Head of caudate nucleus (tissue), 42 donors: Measurements from ENCODE around the gene ENTPD8.
"Not testable (repeated sequence)": the region's sequence is repeated elsewhere in the genome, so short reads cannot be mapped to it uniquely, and the experiment has no call there.

Experiments used
- DNase-seq, 42 donors: peaks; one replicate each; pipeline versions ENCODE4 v3.0.0 to v3.0.0-alpha.2; 2020 to 2021; ENCODE audit warnings: mixed read lengths in 7 of 42
- intact Hi-C: fragments of 100-400 bp; cut with DNase I; formaldehyde crosslinking; loops from one replicate; pipeline ENCODE4 v1.15.0; 2022

Gene ENTPD8

GRCh38 chr9:137451264-137452005 is 10.3 kb upstream of the ENTPD8 start:
- DNase-seq, intact Hi-C loops: not testable (repeated sequence)

DNA sequence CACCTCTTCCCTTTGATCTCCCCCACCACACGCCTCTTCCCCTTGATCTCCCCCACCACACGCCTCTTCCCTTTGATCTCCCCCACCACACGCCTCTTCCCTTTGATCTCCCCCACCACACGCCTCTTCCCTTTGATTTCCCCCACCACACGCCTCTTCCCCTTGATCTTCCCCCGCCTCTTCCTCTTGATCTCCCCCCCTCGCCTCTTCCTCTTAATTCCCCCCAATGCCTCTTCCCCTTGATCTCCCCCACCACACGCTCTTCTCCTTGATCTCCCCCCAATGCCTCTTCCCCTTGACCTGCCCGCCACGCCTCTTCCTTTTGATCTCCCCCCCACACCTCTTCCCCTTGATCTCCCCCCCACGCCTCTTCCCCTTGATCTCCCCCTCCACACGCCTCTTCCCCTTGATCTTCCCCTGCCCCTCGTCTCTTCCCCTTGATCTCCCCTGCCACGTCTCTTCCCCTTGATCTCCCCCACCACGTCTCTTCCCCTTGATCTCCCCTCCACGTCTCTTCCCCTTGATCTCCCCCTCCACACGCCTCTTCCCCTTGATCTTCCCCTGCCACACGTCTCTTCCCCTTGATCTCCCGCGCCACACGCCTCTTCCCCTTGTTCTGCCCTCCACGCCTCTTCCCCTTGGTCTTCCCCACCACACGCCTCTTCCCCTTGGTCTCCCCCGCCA is 9.5 kb upstream of the ENTPD8 start:
- DNase-seq, intact Hi-C loops: not testable (repeated sequence)

DNA sequence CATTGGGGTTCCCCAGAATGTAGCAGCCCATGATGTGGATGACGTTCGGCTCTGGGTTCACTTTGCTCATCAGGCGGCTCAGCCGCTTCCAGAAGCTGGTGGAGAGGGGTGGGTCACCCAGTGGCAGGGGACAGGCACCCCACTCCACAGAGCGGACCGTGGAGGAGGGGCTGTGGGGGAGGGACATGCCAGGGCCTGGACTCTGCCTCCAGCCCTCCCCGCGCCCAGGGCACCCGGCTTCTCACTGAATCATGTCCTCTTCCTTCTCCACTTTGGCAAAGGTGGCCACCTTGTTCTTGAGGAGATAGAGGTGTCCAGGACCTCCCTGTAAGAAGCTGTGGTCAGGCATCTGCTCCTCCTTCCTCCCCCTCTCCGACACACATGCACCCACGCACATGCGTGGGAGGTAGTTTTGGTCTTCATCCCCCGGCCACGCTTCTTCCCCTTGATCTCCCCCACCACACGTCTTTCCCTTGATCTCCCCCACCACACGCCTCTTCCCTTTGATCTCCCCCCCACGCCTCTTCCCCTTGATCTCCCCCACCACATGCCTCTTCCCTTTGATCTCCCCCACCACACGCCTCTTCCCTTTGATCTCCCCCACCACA is 8.9 kb upstream of the ENTPD8 start:
- intact Hi-C loops, result no loop called here
- no peak for DNase-seq

DNA sequence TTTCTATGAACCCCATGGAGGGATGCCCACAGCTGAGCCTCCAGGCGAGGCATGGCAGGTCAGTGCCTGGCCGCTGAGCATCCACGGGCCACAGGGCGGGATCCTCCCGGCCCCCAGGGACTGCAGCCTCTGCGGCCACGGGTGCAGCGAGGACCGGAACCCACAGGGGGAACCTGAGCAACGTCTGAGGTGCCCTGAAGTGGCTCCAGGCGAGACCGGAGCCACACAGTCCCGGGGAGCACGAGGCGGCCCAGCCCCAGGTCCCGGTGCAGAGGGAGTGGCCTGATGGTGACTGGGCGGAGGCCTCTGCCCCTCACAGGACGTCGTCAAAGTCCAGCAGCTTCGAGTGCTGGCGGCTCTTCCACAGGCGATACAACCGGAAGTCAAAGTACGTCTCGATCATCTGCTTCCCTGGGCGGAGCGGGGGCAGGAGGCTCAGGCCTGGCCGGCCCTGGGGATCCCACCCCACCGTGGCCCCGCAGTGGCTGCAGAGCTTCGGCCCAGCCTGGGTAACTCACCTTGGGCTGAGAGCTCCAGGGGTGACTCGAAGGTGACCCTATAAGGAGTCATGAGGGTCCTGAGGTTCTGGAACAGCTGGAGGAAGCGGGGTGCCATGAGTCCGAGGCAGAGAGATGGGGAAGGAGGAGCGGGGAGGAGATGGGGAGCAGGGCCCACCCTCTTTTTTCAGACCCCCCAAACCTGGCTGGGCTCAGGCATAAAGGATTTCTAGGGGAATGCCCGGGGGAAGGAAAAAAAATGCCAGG is 8.1 kb upstream of the ENTPD8 start:
- DNase-seq, result no peak
- intact Hi-C loops, result no loop called here

DNA sequence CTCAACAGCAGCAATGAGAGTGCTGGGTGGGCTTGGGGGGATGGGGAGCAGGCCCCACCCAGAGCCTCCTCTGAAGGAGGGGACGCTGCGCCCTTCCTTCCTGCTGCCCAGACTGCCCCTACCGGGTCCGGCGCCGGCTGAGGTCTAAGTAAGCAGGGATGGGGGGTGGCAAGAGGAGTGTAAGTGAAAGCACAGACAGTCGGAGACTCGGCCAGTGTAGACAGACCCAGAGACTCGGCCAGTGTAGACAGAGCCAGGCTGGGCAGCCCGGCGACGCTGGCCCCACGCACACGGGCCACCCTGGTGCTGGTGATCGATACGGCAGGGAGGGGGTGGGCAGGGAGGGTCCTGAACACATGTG is 7.4 kb upstream of the ENTPD8 start:
- intact Hi-C loops, result no loop called here
- DNase-seq, result no peak

DNA sequence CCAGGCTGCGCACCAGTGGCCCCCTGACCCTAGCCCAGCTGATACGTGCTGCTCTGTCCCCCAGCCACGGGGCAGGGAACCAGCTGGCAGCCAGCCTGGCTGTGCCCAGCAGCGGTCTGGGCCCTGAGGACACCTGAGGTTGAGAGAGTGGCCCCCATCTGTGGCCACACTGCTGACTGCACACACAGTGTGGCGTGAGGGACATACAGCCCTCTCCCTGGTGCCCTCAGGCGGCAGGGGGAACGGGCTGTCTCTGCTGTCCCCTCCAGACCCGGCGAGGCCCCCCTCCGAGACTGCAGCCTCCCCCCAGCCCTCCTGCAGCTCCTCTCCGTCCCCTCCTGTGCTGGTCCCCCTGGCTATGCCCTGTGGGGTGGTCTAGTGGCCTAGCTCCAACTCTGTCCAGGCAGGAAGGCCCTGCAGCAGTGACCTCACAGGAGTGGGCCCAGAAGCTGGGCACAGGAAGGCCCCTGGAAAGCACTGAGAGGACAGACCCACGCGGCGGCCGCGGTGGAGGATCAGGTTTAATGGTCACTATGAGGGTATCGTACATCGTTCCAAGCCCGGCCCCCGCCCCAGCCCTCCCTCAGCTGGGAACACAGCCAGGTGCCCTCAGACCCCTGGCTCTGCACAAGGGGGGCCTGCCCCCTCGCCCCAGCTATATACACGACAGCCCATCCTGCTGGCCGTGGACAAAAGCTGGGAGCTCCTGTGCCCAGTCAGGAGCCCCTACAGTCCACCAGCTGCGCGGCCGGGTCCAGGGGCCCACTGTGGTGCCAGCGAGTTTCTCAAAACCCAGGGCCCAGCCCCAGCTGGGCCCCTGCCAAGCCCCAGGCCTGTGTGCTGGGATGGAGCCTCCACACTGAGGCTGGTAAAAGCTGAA is 6.8 kb upstream of the ENTPD8 start:
- intact Hi-C loops, result no loop called here
- peak in 7 of 42 donors; percentile 38 to 59 (median 48) for DNase-seq

DNA sequence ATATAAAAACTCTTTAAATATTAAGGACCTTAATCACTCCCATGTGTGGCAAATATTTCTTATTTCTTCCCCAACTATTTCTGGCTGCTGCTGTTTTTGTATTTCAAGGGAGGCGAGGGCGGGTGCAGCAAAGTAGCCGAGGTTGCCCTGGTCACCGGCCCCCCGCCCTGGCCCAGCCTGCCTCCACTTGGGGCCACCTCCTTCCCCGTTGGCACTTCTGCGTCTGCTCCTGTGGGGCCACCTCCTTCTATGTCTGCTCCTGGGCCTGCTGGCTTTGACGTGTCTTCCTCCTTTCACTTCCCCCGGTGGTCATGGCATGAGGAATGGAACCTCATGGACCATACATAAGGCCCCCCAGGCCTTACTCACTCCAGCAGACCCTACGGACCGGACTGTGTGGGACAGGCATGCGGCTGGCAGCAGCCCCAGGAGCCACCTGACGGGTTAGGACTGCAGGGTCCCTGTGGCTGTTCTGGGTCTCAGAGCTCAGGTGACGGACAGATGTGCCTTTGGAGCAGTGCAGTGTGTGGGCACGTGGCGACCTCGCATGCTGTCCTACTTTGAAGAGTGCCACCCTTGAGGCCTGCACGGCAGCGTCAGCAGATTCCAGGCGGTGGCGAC is 5.8 kb upstream of the ENTPD8 start:
- peak in 4 of 42 donors; percentile 19 to 60 (median 35) for DNase-seq
- intact Hi-C loops, result no loop called here

DNA sequence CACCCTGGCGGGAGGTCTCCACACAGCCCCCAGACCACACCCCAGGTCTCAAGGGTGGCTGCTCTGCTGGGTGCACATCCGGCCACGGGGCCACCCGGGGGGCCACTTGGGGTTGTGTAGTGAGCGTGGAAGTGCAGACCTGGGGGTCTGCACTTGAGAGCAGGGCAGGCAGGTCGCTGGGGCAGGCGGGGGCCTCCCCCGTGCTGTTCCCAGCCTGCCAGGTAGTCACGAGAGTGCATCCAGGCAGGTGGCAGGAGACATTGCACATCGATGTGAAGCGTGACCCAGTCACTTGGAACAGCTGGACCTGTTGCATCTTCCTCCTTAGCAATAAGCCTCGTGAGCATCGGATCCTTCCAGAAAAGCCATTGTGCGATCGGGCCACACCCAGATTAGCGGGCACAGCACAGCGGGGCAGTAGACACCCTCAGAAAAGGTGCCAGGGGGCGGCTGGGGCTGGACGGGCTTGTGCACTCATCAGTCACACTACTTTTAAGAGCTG is 4.8 kb upstream of the ENTPD8 start:
- DNase-seq, result no peak
- intact Hi-C loops, result no loop called here

DNA sequence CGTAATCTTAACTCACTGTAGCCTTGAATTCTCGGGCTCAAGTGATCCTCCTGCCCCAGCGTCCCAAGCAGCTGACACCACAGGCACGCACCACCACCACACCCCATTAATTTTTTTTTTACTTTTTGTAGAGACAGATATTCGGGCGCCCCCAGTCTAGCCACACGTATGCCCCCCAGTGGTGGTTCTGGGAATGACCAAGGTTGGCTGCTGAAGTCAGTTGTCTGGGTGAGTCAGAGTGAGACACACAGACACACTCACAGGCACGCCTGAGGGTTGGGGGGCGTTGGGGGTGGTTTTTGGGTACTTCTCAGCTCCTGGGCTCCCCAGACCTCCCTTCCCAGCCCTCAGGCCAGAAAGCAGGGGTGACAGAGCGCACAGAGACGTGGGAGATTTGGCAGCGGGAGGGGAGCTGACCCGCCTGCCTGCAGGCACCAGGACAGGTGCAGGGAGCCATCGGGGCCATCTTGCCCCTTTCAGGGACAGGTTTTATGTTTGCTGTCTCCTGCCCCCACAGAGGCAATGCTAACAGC is 4.2 kb upstream of the ENTPD8 start:
- intact Hi-C loops, result no loop called here

GRCh38 chr9:137444106-137444790 is 3.1 kb upstream of the ENTPD8 start:
- intact Hi-C loops, result no loop called here

More for the DNA sequence above, 4.2 kb upstream of the ENTPD8 start:
- DNase-seq, result peak; percentile 61 to 91 (median 83)

DNA sequence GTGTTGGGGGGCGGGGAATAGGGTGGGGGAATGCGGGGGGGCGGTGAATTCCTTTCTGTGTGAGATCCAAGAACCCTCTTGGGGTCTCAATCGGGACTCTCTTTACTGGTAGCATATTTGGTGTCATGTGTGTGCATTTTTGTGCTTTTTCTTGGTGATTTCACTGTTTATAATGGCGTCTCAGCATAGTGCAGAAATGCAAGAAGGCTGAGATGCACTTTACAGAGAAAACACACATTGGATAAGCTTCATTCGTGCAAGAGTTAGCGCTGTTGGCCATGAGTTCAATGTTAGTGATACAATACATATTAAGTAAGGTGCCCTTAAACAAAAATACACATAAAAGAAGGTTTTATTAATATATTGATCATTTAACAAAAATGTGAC is 771 bp upstream of the ENTPD8 start:
- intact Hi-C loops, result no loop called here
- DNase-seq, result no peak

More at GRCh38 chr9:137444106-137444790, 3.1 kb upstream of the ENTPD8 start:
- no peak for DNase-seq

- intact Hi-C loops, result no loop called here
- DNase-seq, result no peak
Measured at GRCh38 chr9:137439158-137439714, 1.9 kb downstream of the ENTPD8 start.

DNA sequence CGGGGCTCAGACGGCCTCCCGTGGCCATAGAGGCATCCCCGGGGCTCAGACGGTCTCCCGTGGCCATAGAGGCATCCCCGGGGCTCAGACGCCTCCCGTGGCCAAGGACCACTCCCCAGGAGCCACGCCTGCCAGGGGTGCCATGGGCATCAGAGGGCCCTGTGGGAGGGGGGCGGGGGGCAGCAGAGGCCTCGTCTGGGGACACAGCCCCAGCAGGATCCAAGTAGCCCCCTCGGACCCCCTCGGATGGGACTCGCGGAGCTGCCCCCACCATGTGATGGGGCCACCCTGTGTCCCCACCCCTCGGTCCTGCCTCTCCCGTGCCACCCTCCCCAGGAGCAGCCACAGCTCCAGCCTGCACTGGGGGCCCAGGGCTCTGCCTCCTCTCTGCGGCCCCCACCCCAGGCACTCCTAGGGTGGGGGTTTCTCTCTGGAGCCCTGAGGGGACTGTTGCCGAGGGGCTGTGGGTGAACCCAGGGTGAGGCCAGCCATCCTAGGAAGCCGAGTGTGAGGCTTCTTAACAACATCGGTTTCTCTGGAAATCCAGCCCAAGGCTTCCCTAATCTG is 2.5 kb downstream of the ENTPD8 start:
- intact Hi-C loops, result no loop called here
- DNase-seq, result peak in 1 of 42 donors; percentile 4

DNA sequence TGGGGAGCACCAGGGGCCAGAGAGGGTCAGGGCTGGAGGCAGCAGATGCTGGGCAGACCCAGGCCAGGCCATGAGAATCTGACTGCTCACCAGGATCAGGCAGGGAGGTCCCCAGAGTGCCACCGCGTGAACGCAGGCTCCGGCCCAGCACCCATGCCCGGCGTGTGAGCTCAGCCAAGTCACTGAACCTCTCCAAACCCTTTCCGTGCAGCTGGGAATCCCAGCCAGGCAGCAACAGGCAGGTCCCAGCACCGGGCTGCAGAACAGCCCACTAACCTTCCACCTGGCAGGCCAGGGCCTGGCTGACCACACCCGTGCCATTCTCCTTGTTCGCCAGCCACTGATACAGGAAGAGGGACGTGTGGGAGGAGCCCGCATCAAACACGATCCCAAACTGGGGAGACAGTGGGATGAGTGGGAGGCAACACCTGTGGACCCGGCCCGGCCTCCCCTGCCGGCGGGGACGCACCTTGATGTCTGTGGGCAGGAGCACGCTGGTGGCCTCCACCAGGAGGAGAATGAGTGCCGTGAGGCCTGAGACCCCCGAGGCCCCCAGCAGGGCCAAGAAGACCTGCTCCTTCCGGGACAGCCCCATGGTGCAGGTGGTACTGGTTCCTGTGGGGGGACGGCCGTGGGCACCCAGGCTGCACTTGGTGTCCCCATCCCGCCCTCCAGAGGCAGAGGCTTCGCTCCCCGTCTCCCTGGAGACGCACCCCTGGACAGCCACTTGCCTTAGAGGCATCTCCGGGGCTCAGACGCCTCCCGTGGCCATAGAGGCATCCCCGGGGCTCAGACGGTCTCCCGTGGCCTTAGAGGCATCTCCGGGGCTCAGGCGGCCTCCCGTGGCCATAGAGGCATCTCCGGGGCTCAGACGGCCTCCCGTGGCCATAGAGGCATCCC is 3.2 kb downstream of the ENTPD8 start:
- intact Hi-C loops, result no loop called here
- peak in 1 of 42 donors; percentile 5 for DNase-seq

DNA sequence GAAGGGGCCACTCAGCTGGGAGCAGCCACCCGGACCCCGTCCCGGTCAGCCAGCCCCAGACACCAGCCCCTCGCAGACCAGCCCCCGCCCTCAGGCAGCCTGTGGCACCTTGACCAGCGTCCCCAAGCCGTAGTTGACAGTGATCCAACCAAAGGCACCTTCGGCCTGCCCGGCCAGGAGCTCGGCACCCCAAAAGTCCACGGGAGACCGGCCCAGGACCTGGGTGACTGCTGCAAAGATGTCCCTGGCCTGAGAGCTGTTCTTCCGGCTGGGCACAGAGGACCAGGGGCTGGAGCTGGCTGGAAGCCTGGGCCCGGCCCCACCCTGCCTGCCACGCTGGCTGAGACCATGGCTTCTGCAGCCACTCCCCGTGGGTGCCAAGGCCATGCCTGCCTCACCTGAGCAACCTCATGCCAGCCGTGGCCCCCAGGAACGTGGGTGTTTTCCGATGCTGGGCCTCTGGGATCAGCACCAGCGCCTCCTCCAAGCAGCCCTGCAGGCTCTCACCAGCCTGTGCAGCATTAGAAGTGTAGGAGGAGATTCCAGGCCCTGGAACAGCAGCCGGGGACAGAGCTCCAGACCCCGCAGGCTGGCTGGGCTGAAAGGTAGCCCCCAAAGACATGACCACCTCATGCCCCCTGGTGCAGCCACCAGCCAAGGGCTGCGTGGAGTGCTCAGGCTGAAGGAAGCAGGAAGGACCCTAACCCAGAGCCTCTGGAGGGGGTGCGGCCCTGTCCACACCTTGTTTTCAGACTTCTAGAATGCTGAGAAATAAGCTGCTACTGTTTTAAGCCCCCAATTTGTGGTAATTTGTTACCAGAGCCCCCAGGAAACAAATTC is 4.2 kb downstream of the ENTPD8 start:
- intact Hi-C loops, result no loop called here
- DNase-seq, result no peak
